NT2/D1 (cell line): ENCODE measurements around the gene DNAH8.

Experiments
- YY1 ChIP-seq: IDR thresholded peaks from 2 replicates; pipeline ENCODE4 v1.6.1; 2011; ENCODE audit not compliant: insufficient read length, insufficient read depth
- ZNF274 ChIP-seq: IDR thresholded peaks from 2 replicates; pipeline ENCODE4 v1.6.1; 2011; ENCODE audit warnings: mild to moderate bottlenecking, low read depth, low read length

DNA sequence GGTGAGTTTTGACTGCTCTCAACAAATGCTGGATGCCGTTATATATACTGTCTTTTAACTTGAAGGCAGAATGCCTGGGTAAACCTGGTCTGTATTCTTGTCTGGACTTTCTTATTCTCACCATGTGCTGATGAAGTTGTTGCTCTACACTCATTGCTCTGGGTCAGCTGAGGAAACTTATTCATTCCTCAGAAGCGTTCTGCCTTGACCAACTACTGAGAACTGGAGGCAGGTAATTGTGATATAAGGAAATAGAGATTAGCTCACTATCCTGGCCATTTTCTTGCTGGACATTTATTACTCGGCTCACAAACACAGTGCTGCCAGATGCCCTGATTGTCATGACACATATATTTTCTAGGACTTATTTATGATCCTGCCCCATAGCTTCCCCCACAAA, 103.6 kb downstream of the DNAH8 start:
- TF ChIP-seq ZNF274 (no peak), YY1 (no peak)
